Activated T-cell treated with anti-CD3 and anti-CD28 coated beads, Interleukin-2, amount 50 U/mL, for 4 hours (primary cell): ENCODE data around the gene S100A13. TPM values are rescaled to one million over a fixed set of nuclear protein-coding genes. Genes with fewer than 3 reads are reported as not detected.
"Not testable (repeated sequence)": the region's sequence is repeated elsewhere in the genome, so short reads cannot be mapped to it uniquely, and the experiment has no call there.

ENCODE experiments used
- ATAC-seq, 2 donors: fragments of 200-7000 bp; cut with Tn5 transposase; one replicate each; pipeline ENCODE4 v1.10.0; 2021
- DNase-seq: peaks from one replicate; pipeline ENCODE4 v3.0.0-alpha.2; 2020
- H3K27me3 Mint-ChIP-seq: one replicate; pipeline ENCODE4 v1.8.0; 2021; ENCODE audit warnings: low read depth, mixed read lengths
- H3K36me3 Mint-ChIP-seq: one replicate; pipeline ENCODE4 v1.8.0; 2022; ENCODE audit warnings: mixed read lengths; ENCODE audit not compliant: insufficient read depth
- H3K4me1 Mint-ChIP-seq: one replicate; pipeline ENCODE4 v1.8.0; 2021; ENCODE audit warnings: low read depth, mixed read lengths
- H3K4me3 Mint-ChIP-seq: one replicate; pipeline ENCODE4 v1.8.0; 2021; ENCODE audit warnings: mild to moderate bottlenecking, moderate library complexity, mixed read lengths
- H3K9me3 Mint-ChIP-seq: one replicate; pipeline ENCODE4 v1.8.0; 2021; ENCODE audit warnings: mixed read lengths
- total RNA-seq, 3 donors: library from RNA; stranded (reverse); gene quantifications; one replicate each; pipeline ENCODE4 v1.2.1, GENCODE V29; 2021

The S100A13 gene
- total RNA-seq: 1 to 10 TPM; 2.0 to 4.9 (median 3.3) TPM

GRCh38 chr1:153626904-153627714 is at the start of gene S100A13:
S100A13 (minus strand) TSS chr1:153627505; CDS start chr1:153626472, 1,033 bp downstream.
- ATAC-seq: peak in 1 of 2 donors; percentile 18
- Mint-ChIP-seq H3K4me3 (no peak within 1 kb of the TSS), H3K27me3 (peaks cover 9% of the 10 kb centered on the region), H3K36me3 (no peaks in the 10 kb centered on the region), H3K9me3 (no peaks in the 10 kb centered on the region), H3K4me1 (peaks cover 11% of the 10 kb centered on the region)
- DNase-seq: no peak

DNA sequence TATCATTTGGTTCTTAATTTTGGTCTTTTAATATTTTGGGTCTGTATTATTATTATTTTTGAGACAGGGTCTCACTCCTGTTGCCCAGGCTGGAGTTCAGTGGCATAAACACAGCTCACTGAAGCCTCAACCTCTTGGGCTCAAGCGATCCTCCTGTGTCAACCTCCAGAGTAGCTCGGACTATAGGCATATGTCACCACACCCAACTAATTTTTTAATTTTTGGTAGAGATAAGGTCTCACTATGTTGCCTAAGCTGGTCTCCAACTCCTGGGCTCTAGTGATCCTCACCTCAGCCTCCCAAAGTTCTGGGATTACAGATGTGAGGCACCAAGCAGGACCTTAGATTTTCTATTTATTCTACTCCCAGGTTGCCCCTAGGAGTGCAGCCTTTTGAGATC is 46.2 kb upstream of the S100A13 start:
- Mint-ChIP-seq H3K4me3 (peak overlapping the region; percentile 52), H3K27me3 (peaks cover 16% of the 10 kb centered on the region), H3K4me1 (peaks cover 25% of the 10 kb centered on the region), H3K36me3 (peaks cover 13% of the 10 kb centered on the region), H3K9me3 (no peaks in the 10 kb centered on the region)
- ATAC-seq (no peak), DNase-seq (no peak)

DNA sequence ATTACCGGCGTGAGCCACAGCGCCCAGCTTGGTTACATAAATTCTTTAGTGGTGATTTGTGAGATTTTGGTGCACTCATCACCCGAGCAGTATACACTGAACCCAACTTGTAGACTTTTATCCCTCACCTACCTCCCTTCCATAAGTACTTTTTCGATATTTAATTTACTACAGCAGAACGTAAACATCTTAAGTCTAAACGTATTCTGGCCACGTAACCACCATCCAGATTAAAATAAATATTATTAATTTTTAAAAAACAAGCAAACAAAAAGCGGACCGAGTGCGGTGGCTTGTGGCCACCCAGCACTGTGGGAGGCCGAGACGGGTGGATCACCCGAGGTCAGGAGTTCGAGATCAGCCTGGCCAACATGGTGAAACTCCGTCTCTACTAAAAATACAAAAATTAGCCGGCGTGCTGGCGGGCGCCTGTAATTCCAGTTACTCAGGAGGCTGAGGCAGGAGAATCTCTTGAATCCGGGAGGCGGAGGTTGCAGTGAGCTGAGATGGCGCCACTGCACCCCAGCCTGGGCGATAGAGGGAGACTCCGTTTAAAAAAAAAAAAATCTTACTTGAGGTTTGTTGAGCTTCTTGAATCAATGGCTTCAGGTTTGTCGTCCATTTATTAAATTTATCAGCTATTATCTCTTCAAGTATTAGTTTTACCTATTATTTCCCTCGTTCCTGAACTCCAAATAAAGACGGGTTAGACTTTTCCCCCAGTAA is 44.5 kb upstream of the S100A13 start:
- ATAC-seq (peak; percentile 29 to 35), DNase-seq (peak; percentile 28)
- H3K4me3 Mint-ChIP-seq, H3K27me3 Mint-ChIP-seq, H3K9me3 Mint-ChIP-seq: not testable (repeated sequence)
- peaks cover 27% of the 10 kb centered on the region for H3K36me3 Mint-ChIP-seq
- H3K4me1 Mint-ChIP-seq: peaks cover 22% of the 10 kb centered on the region

DNA sequence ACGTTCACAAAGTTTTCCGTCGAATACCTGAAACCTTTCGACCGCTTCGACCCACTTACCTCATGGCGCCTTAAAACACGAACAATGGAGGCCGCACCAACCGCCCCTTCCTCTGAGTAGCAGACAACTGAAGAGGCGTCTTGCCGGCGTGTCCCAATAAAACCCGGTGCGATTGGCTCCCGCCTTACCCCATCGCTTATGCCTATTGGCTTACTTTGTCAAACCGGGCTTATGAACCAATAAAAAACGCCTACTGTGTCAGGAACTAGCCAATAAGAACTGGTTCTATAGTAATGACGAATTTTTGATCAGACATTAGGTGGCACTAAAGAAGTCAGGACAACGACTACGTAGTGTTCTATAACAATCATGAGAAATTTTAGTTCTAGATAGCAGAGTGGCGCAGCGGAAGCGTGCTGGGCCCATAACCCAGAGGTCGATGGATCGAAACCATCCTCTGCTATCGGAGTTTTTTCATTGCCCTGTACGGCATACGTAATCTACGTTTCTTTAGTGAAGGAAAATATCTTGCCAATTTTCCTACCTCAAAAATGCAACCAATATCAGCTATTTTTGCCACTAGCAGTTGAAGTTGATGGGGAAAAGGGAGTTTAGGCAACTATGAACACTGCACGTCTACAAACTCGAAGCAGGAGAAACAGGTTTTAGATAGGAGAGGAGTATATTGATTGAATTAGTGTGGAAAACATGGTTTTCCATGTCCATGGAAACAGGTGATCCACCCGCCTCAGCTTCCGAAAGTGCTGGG is 43.7 kb upstream of the S100A13 start, which contains the start of gene ILF2:
Gene ILF2, minus strand, starts transcription at position 135 of the 769 bp plus-strand sequence. Its CDS starts 71 bp downstream, at position 64.
- H3K9me3 Mint-ChIP-seq: no peaks in the 10 kb centered on the region
- no peak within 1 kb of the TSS for H3K4me3 Mint-ChIP-seq
- peaks cover 22% of the 10 kb centered on the region for H3K4me1 Mint-ChIP-seq
- DNase-seq (peak; percentile 98), ATAC-seq (peak; percentile 91 to 93)
- peaks cover 30% of the 10 kb centered on the region for H3K36me3 Mint-ChIP-seq
- no peaks in the 10 kb centered on the region for H3K27me3 Mint-ChIP-seq

- peak; percentile 4 to 7 for ATAC-seq
- Mint-ChIP-seq H3K27me3 (no peaks in the 10 kb centered on the region), H3K36me3 (peaks cover 33% of the 10 kb centered on the region), H3K4me3 (no peak overlapping the region), H3K9me3 (no peaks in the 10 kb centered on the region), H3K4me1 (peaks cover 24% of the 10 kb centered on the region)
- DNase-seq: no peak
Measured at GRCh38 chr1:153670257-153670858, 43.1 kb upstream of the S100A13 start.

DNA sequence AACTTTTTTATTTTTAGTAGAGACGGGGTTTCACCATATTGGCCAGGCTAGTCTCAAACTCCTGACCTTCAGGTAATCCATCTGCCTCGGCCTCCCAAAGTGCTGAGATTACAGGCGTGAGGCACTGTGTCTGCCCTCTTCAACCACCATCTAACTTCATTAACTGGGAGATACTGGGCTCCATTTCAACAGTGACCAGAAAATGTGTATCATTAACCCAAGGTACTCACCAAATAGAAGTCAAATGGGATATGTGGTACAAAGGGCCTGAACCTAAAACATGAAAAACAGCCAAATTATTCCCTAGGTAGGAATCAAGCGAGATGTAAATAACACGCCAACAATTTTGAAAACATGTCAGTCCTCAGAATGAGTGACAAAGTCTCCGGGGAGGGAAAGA is 42.3 kb upstream of the S100A13 start:
- Mint-ChIP-seq H3K9me3 (no peaks in the 10 kb centered on the region), H3K27me3 (no peaks in the 10 kb centered on the region), H3K4me1 (peaks cover 25% of the 10 kb centered on the region), H3K36me3 (peaks cover 41% of the 10 kb centered on the region), H3K4me3 (no peak overlapping the region)
- no peak for ATAC-seq
- no peak for DNase-seq

DNA sequence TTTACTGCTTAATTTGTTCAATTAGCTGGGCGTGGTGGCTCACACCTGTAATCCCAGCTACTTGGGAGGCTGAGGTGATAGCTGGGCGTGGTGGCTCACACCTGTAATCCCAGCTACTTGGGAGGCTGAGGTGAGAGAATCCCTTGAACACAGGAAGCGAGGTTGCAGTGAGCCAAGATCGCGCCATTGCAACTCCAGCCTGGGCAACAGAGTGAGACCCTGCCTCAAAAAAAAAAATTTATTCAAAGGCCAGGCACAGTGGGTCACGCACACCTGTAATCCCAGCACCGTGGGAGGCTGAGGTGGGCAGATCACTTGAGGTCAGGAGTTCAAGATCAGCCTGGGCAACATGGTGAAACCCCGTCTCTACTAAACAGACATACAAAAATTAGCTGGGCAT is 41.4 kb upstream of the S100A13 start:
- H3K27me3 Mint-ChIP-seq, H3K4me3 Mint-ChIP-seq, ATAC-seq, DNase-seq, H3K9me3 Mint-ChIP-seq: not testable (repeated sequence)
- peaks cover 25% of the 10 kb centered on the region for H3K4me1 Mint-ChIP-seq
- H3K36me3 Mint-ChIP-seq: peaks cover 45% of the 10 kb centered on the region

GRCh38 chr1:153667439-153667838 is 40.1 kb upstream of the S100A13 start:
- Mint-ChIP-seq H3K27me3 (no peaks in the 10 kb centered on the region), H3K9me3 (no peaks in the 10 kb centered on the region), H3K4me1 (peaks cover 25% of the 10 kb centered on the region), H3K4me3 (peak overlapping the region; percentile 53), H3K36me3 (peaks cover 50% of the 10 kb centered on the region)
- DNase-seq (no peak), ATAC-seq (no peak)

DNA sequence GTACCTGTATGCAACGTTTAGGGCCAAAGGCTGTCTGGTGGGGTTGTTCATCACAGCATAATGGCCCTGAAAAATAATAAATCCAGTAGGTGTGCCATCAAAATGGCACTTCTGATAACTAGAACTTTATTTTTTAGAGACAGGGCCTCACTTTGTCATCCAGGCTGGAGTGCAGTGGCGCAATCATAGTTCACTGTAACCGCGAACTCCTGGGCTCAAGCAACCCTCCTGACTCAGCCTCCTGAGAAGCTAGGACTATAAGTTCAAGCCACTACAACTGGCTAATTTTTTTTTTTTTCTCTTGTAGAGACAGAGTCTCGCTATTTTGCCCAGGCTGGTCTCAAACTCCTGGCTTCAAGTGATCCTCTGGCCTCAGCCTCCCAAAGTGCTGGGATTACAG is 35.9 kb upstream of the S100A13 start:
- Mint-ChIP-seq H3K4me3 (no peak overlapping the region), H3K4me1 (peaks cover 19% of the 10 kb centered on the region), H3K9me3 (no peaks in the 10 kb centered on the region), H3K27me3 (no peaks in the 10 kb centered on the region), H3K36me3 (peaks cover 47% of the 10 kb centered on the region)
- ATAC-seq (no peak), DNase-seq (no peak)

DNA sequence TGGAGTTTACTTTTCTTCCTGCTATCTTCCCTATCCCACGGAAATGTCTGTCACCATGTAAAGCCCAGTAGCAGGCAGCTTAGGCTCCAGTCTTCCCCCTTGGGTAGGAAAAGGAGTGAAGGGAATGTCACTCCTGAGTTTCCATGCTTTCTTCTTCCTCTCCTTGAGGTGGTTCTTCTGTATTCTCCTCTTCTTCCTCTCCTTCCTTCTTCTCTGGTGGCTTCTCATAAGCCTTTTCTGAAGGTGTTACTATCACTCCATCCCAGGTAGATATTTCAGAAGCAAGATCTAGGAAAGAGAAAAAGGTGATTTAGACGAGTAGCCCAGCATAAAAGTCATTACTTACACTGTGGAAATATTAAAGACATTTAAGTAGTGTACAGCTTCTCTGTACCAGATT is 35.0 kb upstream of the S100A13 start:
- H3K36me3 Mint-ChIP-seq: peaks cover 39% of the 10 kb centered on the region
- DNase-seq (no peak), ATAC-seq (no peak)
- H3K4me3 Mint-ChIP-seq: no peak overlapping the region
- H3K4me1 Mint-ChIP-seq: peaks cover 13% of the 10 kb centered on the region
- no peaks in the 10 kb centered on the region for H3K27me3 Mint-ChIP-seq
- H3K9me3 Mint-ChIP-seq: no peaks in the 10 kb centered on the region

DNA sequence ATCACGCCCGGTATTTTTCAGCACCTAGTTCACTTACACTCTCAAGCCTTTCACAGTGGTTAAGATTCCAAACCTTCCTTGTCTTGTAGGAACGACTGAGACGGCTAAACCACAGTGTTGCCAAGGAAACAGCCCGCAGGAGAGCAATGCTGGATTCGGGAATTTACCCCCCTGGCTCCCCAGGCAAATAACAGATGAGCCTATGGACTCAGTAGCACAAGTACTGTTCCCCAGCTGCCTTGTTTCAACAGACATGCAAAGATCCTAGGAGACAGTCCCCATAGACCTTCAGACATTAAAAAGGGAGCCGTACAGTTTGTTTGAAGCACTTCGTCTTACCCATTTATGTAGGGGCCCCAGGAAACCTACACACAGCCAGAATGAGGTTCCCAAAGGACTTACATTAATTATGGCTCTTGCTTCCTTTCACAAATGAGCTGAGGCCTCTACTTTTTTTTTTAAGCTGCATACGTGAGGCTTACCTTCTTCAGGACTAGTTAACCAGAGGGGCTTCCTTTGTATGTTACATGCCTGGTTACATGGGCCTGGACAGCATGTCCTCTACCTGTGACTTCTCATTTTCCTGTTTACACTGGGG is 33.9 kb upstream of the S100A13 start:
- DNase-seq (no peak), ATAC-seq (no peak)
- Mint-ChIP-seq H3K9me3 (no peaks in the 10 kb centered on the region), H3K4me3 (no peak overlapping the region), H3K4me1 (peaks cover 13% of the 10 kb centered on the region), H3K36me3 (peaks cover 33% of the 10 kb centered on the region), H3K27me3 (no peaks in the 10 kb centered on the region)

GRCh38 chr1:153659656-153660055 is 32.4 kb upstream of the S100A13 start:
- H3K4me3 Mint-ChIP-seq: peak overlapping the region; percentile 91
- H3K27me3 Mint-ChIP-seq: no peaks in the 10 kb centered on the region
- peaks cover 22% of the 10 kb centered on the region for H3K36me3 Mint-ChIP-seq
- DNase-seq (no peak), ATAC-seq (no peak)
- peaks cover 11% of the 10 kb centered on the region for H3K4me1 Mint-ChIP-seq
- no peaks in the 10 kb centered on the region for H3K9me3 Mint-ChIP-seq

DNA sequence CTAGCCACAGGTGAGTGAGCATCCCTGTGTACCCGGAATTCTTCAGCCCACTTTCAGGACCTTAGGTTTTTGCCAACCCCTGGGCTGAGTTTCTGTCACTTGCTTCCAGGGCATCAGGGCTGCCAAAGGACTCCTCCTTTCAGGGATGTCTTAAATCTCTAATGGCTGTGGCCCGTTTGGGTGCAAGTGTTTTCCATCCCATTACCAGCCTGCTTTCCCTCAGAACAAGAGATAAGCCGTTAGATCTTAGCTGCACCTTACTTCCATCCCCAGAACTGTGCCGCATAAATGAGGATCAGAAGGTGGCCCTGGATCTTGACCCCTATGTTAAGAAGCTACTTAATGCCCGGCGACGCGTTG is 31.9 kb upstream of the S100A13 start:
- Mint-ChIP-seq H3K4me3 (peak overlapping the region; percentile 91), H3K36me3 (peaks cover 19% of the 10 kb centered on the region), H3K9me3 (no peaks in the 10 kb centered on the region), H3K27me3 (no peaks in the 10 kb centered on the region), H3K4me1 (peaks cover 11% of the 10 kb centered on the region)
- no peak for ATAC-seq
- no peak for DNase-seq
